Uterus (tissue), 4 donors: ENCODE data around the gene TSPAN9. TPM values are rescaled to one million over a fixed set of nuclear protein-coding genes. Genes with fewer than 3 reads are reported as not detected.
A peak's percentile ranks its signal among the peaks of the same experiment; 100 is the strongest.

Source experiments
- DNase-seq, 2 donors: peaks; one replicate each; pipeline ENCODE4 v3.0.0-alpha.2; 2019 to 2020
- H3K27ac ChIP-seq, 2 donors: fragments of 200-600 bp; sonication (generic); 1 replicate in 1 of 2; 2 replicates in 1 of 2; pipeline ENCODE4 v1.5.1; 2016 to 2018
- H3K27me3 ChIP-seq, 2 donors: fragments of 200-600 bp; sonication (generic); one replicate each; pipeline ENCODE4 v1.5.1; 2018 to 2019; ENCODE audit warnings: control low read depth in 1 of 2
- H3K36me3 ChIP-seq, 2 donors: fragments of 200-600 bp; sonication (generic); one replicate each; pipeline ENCODE4 v1.5.1; 2019; ENCODE audit warnings: control low read depth in 1 of 2
- H3K4me1 ChIP-seq, 2 donors: fragments of 200-600 bp; sonication (generic); one replicate each; pipeline ENCODE4 v1.5.1; 2018 to 2019; ENCODE audit warnings: control low read depth in 1 of 2
- H3K4me3 ChIP-seq, 2 donors: fragments of 200-600 bp; sonication (generic); 1 replicate in 1 of 2; 2 replicates in 1 of 2; pipeline ENCODE4 v1.5.1; 2018 to 2019; ENCODE audit warnings: mild to moderate bottlenecking in 1 of 2
- H3K9me3 ChIP-seq, 2 donors: fragments of 200-600 bp; sonication (generic); one replicate each; pipeline ENCODE4 v1.5.1; 2019; ENCODE audit warnings: control low read depth in 1 of 2
- CTCF ChIP-seq, 4 experiments: fragments of 200-600 bp in 2 of 4; fragments of 450-650 bp in 2 of 4; sonication (generic) in 2 of 4; IDR thresholded peaks; one replicate each; pipeline ENCODE4 v1.5.1; 2016 to 2019; ENCODE audit warnings: antibody characterized with exemption in 4 of 4, mild to moderate bottlenecking in 2 of 4, moderate library complexity in 1 of 4
- POLR2A ChIP-seq, 2 donors: fragments of 450-650 bp; IDR thresholded peaks; one replicate each; pipeline ENCODE4 v1.6.1; 2016; ENCODE audit warnings: antibody characterized with exemption in 2 of 2, mild to moderate bottlenecking in 1 of 2, moderate library complexity in 1 of 2
- intact Hi-C: fragments of 100-400 bp; cut with DNase I; formaldehyde crosslinking; loops from one replicate; pipeline ENCODE4 v1.15.1; 2023; ENCODE audit warnings: low total_unique reads
- total RNA-seq, 4 donors: library from RNA; depleted of rRNA in 3 of 4; stranded (reverse); fragments of >200 nt in 3 of 4; gene quantifications; one replicate each; pipeline versions ENCODE4 v1.1.0 to v1.2.4, GENCODE V29; 2014 to 2023
- donor health status: DM: yes; HTN: yes; CAD: no.

TSPAN9 gene
- total RNA-seq, 4 donors from 2014 or later, result 47.9 to 106 (median 65.1) TPM

- intact Hi-C loops, result no loop called here
- H3K36me3 ChIP-seq, result no peaks in the 10 kb centered on the region
- H3K27ac ChIP-seq, result no peak overlapping the region
- no peaks in the 10 kb centered on the region for H3K4me1 ChIP-seq
- DNase-seq, result peak; percentile 83
- peak; percentile 85 to 91 (median 87) for TF ChIP-seq CTCF (IDR thresholded peaks at IDR 0.05)
- no peak for TF ChIP-seq POLR2A (IDR thresholded peaks at IDR 0.05)
- no peaks in the 10 kb centered on the region for H3K9me3 ChIP-seq
- no peak overlapping the region for H3K4me3 ChIP-seq
- H3K27me3 ChIP-seq, result no peaks in the 10 kb centered on the region
These were observed 223.0 kb downstream of the TSPAN9 start for GRCh38 chr12:3299929-3300832.

- H3K4me3 ChIP-seq, result no peak overlapping the region
- TF ChIP-seq CTCF (IDR thresholded peaks at IDR 0.05) (no peak), POLR2A (IDR thresholded peaks at IDR 0.05) (no peak)
- no peaks in the 10 kb centered on the region for H3K36me3 ChIP-seq
- no peak for DNase-seq
- H3K27ac ChIP-seq, result no peak overlapping the region
- H3K9me3 ChIP-seq, result no peaks in the 10 kb centered on the region
- no peaks in the 10 kb centered on the region for H3K27me3 ChIP-seq
- intact Hi-C loops, result no loop called here
- H3K4me1 ChIP-seq, result no peaks in the 10 kb centered on the region
These were observed 223.7 kb downstream of the TSPAN9 start for GRCh38 chr12:3300833-3301401.

GRCh38 chr12:3302401-3303041 is 225.3 kb downstream of the TSPAN9 start:
- Histone ChIP-seq H3K27ac (no peak overlapping the region), H3K4me1 (no peaks in the 10 kb centered on the region), H3K9me3 (no peaks in the 10 kb centered on the region), H3K27me3 (no peaks in the 10 kb centered on the region), H3K36me3 (no peaks in the 10 kb centered on the region), H3K4me3 (no peak overlapping the region)
- DNase-seq, result no peak
- intact Hi-C loops, result no loop called here
- TF ChIP-seq CTCF (IDR thresholded peaks at IDR 0.05) (no peak), POLR2A (IDR thresholded peaks at IDR 0.05) (no peak)

- H3K27me3 ChIP-seq, result no peaks in the 10 kb centered on the region
- no peak for DNase-seq
- H3K36me3 ChIP-seq, result no peaks in the 10 kb centered on the region
- TF ChIP-seq CTCF (IDR thresholded peaks at IDR 0.05), result no peak
- TF ChIP-seq POLR2A (IDR thresholded peaks at IDR 0.05), result no peak
- no peak overlapping the region for H3K4me3 ChIP-seq
- no peaks in the 10 kb centered on the region for H3K9me3 ChIP-seq
- H3K27ac ChIP-seq, result no peak overlapping the region
- H3K4me1 ChIP-seq, result no peaks in the 10 kb centered on the region
- intact Hi-C loops, result no loop called here
These were observed 226.4 kb downstream of the TSPAN9 start for GRCh38 chr12:3303410-3304136.
